Mesodermal cell (in vitro differentiated cells): ENCODE measurements around the gene TCF4.

Experiments used
- H3K27ac ChIP-seq: 2 replicates; pipeline ENCODE4 v1.7.0; 2013; ENCODE audit warnings: mild to moderate bottlenecking, low read depth, low read length, moderate library complexity; ENCODE audit not compliant: severe bottlenecking
- H3K36me3 ChIP-seq: 2 replicates; pipeline ENCODE4 v1.7.1; 2013; ENCODE audit warnings: mild to moderate bottlenecking, low read length, moderate library complexity; ENCODE audit not compliant: control insufficient read depth, insufficient read depth
- H3K4me1 ChIP-seq: one replicate; pipeline ENCODE4 v1.7.1; 2013; ENCODE audit warnings: mild to moderate bottlenecking, low read length; ENCODE audit not compliant: insufficient read depth, control insufficient read depth, poor library complexity, severe bottlenecking
- H3K4me3 ChIP-seq: 2 replicates; pipeline ENCODE4 v1.7.0; 2013; ENCODE audit warnings: low read length, control low read depth, mild to moderate bottlenecking; ENCODE audit not compliant: insufficient read depth, poor library complexity, severe bottlenecking; ENCODE audit errors: extremely low read depth
- H3K9me3 ChIP-seq: 2 replicates; pipeline ENCODE4 v1.7.1; 2013; ENCODE audit warnings: mild to moderate bottlenecking, low read length, moderate library complexity; ENCODE audit not compliant: control insufficient read depth
- WGBS, 2 experiments: methylation state at CpG; one replicate each; pipeline ENCODE4 v1.1.5; 2013; ENCODE audit warnings: missing lambda C conversion rate in 2 of 2; ENCODE audit not compliant: insufficient coverage in 2 of 2; 5-methylcytosine and 5-hydroxymethylcytosine counted together

TCF4 gene

GRCh38 chr18:55414475-55414874 lies 173.5 kb downstream of the TCF4 start:
- Histone ChIP-seq H3K27ac (no peak overlapping the region), H3K36me3 (peaks cover 5% of the 10 kb centered on the region), H3K4me3 (no peak overlapping the region), H3K9me3 (no peaks in the 10 kb centered on the region), H3K4me1 (peaks cover 13% of the 10 kb centered on the region)

- peaks cover 5% of the 10 kb centered on the region for H3K36me3 ChIP-seq
- H3K9me3 ChIP-seq: no peaks in the 10 kb centered on the region
- H3K4me1 ChIP-seq: peaks cover 8% of the 10 kb centered on the region
- no peak overlapping the region for H3K27ac ChIP-seq
- no CpG with 5 or more reads among the region's 1 CpG for WGBS, 2 experiments
- H3K4me3 ChIP-seq: no peak overlapping the region
Observed at GRCh38 chr18:55413474-55413873, 174.5 kb downstream of the TCF4 start.

GRCh38 chr18:55407774-55408535 lies 180.0 kb downstream of the TCF4 start:
- WGBS, 2 experiments: 100% methylated on average over 2 of the region's 5 CpGs
- Histone ChIP-seq H3K36me3 (peaks cover 5% of the 10 kb centered on the region), H3K27ac (no peak overlapping the region), H3K4me1 (peaks cover 39% of the 10 kb centered on the region), H3K9me3 (no peaks in the 10 kb centered on the region), H3K4me3 (no peak overlapping the region)

DNA sequence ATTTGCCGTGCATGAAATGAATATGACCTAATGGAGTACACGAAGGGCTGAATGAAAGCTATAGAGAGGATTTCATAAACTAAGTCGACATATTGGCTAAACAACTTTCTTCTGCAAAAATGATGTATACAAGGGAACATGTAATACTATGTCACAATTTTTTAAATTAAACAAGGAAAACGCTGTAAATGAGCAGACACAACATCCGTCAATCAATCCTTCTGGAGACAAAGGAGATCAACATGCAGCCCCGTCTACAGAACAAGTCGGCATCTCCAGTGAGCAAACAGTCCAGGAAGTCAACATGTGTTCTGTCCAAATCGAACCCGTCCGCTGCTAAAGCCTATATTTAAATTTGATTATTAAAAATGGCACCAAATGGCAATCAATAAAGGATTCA lies 180.8 kb downstream of the TCF4 start:
- peaks cover 2% of the 10 kb centered on the region for H3K36me3 ChIP-seq
- H3K4me1 ChIP-seq: peaks cover 46% of the 10 kb centered on the region
- WGBS, 2 experiments: 88 to 90% methylated on average over 4 of the region's 10 CpGs
- H3K27ac ChIP-seq: no peak overlapping the region
- no peaks in the 10 kb centered on the region for H3K9me3 ChIP-seq
- H3K4me3 ChIP-seq: no peak overlapping the region

GRCh38 chr18:55406451-55406991 lies 181.5 kb downstream of the TCF4 start:
- H3K4me1 ChIP-seq: peaks cover 50% of the 10 kb centered on the region
- WGBS, 2 experiments: 95 to 98% methylated on average over 9 to 11 of the region's 15 CpGs

GRCh38 chr18:55405893-55406406 lies 182.0 kb downstream of the TCF4 start:
- 61 to 83% methylated on average over 1 to 4 of the region's 7 CpGs for WGBS, 2 experiments
- Histone ChIP-seq H3K36me3 (no peaks in the 10 kb centered on the region), H3K4me3 (no peak overlapping the region), H3K27ac (peak overlapping the region; percentile 91), H3K4me1 (peaks cover 56% of the 10 kb centered on the region), H3K9me3 (no peaks in the 10 kb centered on the region)

More at GRCh38 chr18:55406451-55406991, 181.5 kb downstream of the TCF4 start:
- Histone ChIP-seq H3K9me3 (no peaks in the 10 kb centered on the region), H3K4me3 (no peak overlapping the region), H3K36me3 (no peaks in the 10 kb centered on the region), H3K27ac (peak overlapping the region; percentile 91)

DNA sequence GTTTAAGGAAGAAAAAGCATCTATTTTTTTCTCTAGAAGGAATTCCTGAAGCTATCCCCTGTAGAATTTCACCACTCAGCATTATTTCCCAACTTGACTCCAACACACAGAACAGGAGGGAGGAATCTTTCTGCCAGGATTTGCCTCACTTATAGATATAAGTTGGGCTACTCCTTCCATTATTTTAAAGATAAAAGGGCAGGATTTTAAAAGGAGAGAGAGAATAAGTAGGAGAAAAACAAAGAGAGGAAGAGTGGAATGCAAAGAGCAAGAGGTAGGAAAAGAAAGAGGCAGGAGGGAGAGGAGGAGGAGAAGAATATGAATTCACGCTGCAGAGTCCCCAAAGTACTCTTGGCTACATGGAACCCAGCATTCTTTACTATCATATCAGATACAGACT lies 182.5 kb downstream of the TCF4 start:
- Histone ChIP-seq H3K4me3 (no peak overlapping the region), H3K4me1 (peaks cover 61% of the 10 kb centered on the region), H3K27ac (peak overlapping the region; percentile 91), H3K36me3 (no peaks in the 10 kb centered on the region), H3K9me3 (no peaks in the 10 kb centered on the region)
- no CpG with 5 or more reads among the region's 1 CpG for WGBS, 2 experiments

- WGBS, 2 experiments: 100% methylated on average over 3 to 4 of the region's 8 CpGs
Observed at GRCh38 chr18:55404832-55405465, 183.0 kb downstream of the TCF4 start.

GRCh38 chr18:55404136-55404830 lies 183.7 kb downstream of the TCF4 start:
- Histone ChIP-seq H3K4me3 (no peak overlapping the region), H3K9me3 (no peaks in the 10 kb centered on the region), H3K27ac (peak overlapping the region; percentile 13), H3K4me1 (peaks cover 71% of the 10 kb centered on the region), H3K36me3 (no peaks in the 10 kb centered on the region)
- WGBS, 2 experiments: no CpG with 5 or more reads among the region's 5 CpGs

More at GRCh38 chr18:55404832-55405465, 183.0 kb downstream of the TCF4 start:
- no peaks in the 10 kb centered on the region for H3K9me3 ChIP-seq
- peaks cover 66% of the 10 kb centered on the region for H3K4me1 ChIP-seq
- no peak overlapping the region for H3K4me3 ChIP-seq
- no peaks in the 10 kb centered on the region for H3K36me3 ChIP-seq
- peak overlapping the region; percentile 91 for H3K27ac ChIP-seq

GRCh38 chr18:55403421-55403949 lies 184.5 kb downstream of the TCF4 start:
- WGBS, 2 experiments: 62 to 83% methylated on average over 2 to 3 of the region's 5 CpGs
- peaks cover 2% of the 10 kb centered on the region for H3K36me3 ChIP-seq

More at GRCh38 chr18:55403421-55403949, 184.5 kb downstream of the TCF4 start:
- Histone ChIP-seq H3K9me3 (no peaks in the 10 kb centered on the region), H3K27ac (peak overlapping the region; percentile 98), H3K4me3 (no peak overlapping the region), H3K4me1 (peaks cover 71% of the 10 kb centered on the region)
